H1 (cell line): ENCODE data around the gene PITX3. TPM values are rescaled to one million over a fixed set of nuclear protein-coding genes. Genes with fewer than 3 reads are reported as not detected.

Experiments used
- CTCF ChIA-PET: fragments of 300-600 bp; sonication (Branson Sonifier 250); formaldehyde crosslinking; loops from one replicate; lab custom pipeline; 2021; ENCODE audit not compliant: partially characterized antibody; lab: Charles Lee
- POLR2A ChIA-PET: fragments of 300-600 bp; sonication (Branson Sonifier 250); formaldehyde crosslinking; loops from one replicate; lab custom pipeline; 2021; ENCODE audit warnings: inconsistent platforms; ENCODE audit not compliant: partially characterized antibody; lab: Charles Lee
- DNase-seq, 2 experiments: peaks; one replicate each; pipeline versions ENCODE4 v3.0.0 to v3.0.0-alpha.2; 2010 to 2022; ENCODE audit warnings: low spot score in 2 of 2, low read depth in 1 of 2, mixed read lengths in 1 of 2
- FAIRE-seq: peaks from 2 replicates; lab custom pipeline; 2011; peaks lifted over from hg19 to GRCh38; lab: Jason Lieb, UNC
- H2AFZ ChIP-seq: 2 replicates; pipeline ENCODE4 v1.8.1; 2012; ENCODE audit warnings: low read length, inconsistent platforms
- H2AK5ac ChIP-seq: 2 replicates; pipeline ENCODE4 v1.6.1; 2013; ENCODE audit warnings: low read depth, low read length
- H2BK120ac ChIP-seq: replicated peaks from 2 replicates; pipeline ENCODE3; 2013; ENCODE audit warnings: low read depth, low read length, inconsistent platforms
- H2BK12ac ChIP-seq: 2 replicates; pipeline ENCODE4 v1.6.1; 2013; ENCODE audit warnings: low read depth, low read length
- H2BK15ac ChIP-seq: 2 replicates; pipeline ENCODE4 v1.6.1; 2013; ENCODE audit warnings: low read length
- H2BK20ac ChIP-seq: 2 replicates; pipeline ENCODE4 v1.6.1; 2013; ENCODE audit warnings: low read length
- H2BK5ac ChIP-seq: 2 replicates; pipeline ENCODE4 v1.6.1; 2013; ENCODE audit warnings: low read depth, low read length
- H3K14ac ChIP-seq: 2 replicates; pipeline ENCODE4 v1.6.1; 2013; ENCODE audit warnings: inconsistent platforms; ENCODE audit not compliant: insufficient read length
- H3K18ac ChIP-seq: 2 replicates; pipeline ENCODE4 v1.6.1; 2013; ENCODE audit warnings: low read length; ENCODE audit errors: extremely low read depth
- H3K23ac ChIP-seq: 2 replicates; pipeline ENCODE4 v1.6.1; 2013; ENCODE audit warnings: inconsistent platforms; ENCODE audit not compliant: insufficient read length
- H3K23me2 ChIP-seq: 2 replicates; pipeline ENCODE4 v1.6.1; 2013; ENCODE audit warnings: low read depth, low read length
- H3K27ac ChIP-seq: 2 replicates; pipeline ENCODE4 v1.6.1; 2011; ENCODE audit warnings: low read depth, low read length, inconsistent platforms
- H3K27me3 ChIP-seq, 4 experiments: replicated peaks in 1 of 4; 1 replicate in 1 of 4; 2 replicates in 3 of 4; pipeline versions ENCODE4 v1.6.1 to v1.8.1; 2011 to 2013; ENCODE audit warnings: low read length in 3 of 4, mild to moderate bottlenecking in 3 of 4, inconsistent platforms in 2 of 4, mixed read lengths in 2 of 4, moderate library complexity in 1 of 4; ENCODE audit not compliant: control insufficient read depth in 3 of 4, insufficient read depth in 3 of 4; ENCODE audit errors: extremely low read depth in 1 of 4
- H3K36me3 ChIP-seq, 4 experiments: 2 replicates each; pipeline versions ENCODE4 v1.6.1 to v1.8.1; 2011 to 2013; ENCODE audit warnings: mild to moderate bottlenecking in 4 of 4, low read length in 3 of 4, moderate library complexity in 2 of 4, control low read depth in 1 of 4, inconsistent platforms in 1 of 4; ENCODE audit not compliant: insufficient read depth in 4 of 4, control insufficient read depth in 2 of 4
- H3K4ac ChIP-seq: replicated peaks from 2 replicates; pipeline ENCODE3; 2013; ENCODE audit warnings: low read length, low read depth, mixed read lengths, inconsistent platforms; ENCODE audit not compliant: insufficient read length
- H3K4me1 ChIP-seq, 4 experiments: replicated peaks in 1 of 4; 1 replicate in 1 of 4; 2 replicates in 3 of 4; pipeline versions ENCODE4 v1.6.1 to v1.8.1; 2011 to 2013; ENCODE audit warnings: low read length in 3 of 4, inconsistent platforms in 2 of 4, mixed read lengths in 1 of 4; ENCODE audit not compliant: insufficient read depth in 4 of 4, control insufficient read depth in 3 of 4
- H3K4me2 ChIP-seq, 2 experiments: 2 replicates each; pipeline versions ENCODE4 v1.6.1 to v1.8.1; 2011 to 2013; ENCODE audit warnings: low read depth in 2 of 2, low read length in 2 of 2, control low read depth in 1 of 2, inconsistent platforms in 1 of 2, mild to moderate bottlenecking in 1 of 2; ENCODE audit not compliant: insufficient read depth in 1 of 2
- H3K4me3 ChIP-seq, 4 experiments: fragments of 200-600, 300-600 bp in 1 of 4; sonication (generic), shearing (Covaris generic), sonication (Bioruptor Twin) in 1 of 4; 2 replicates each; pipeline versions ENCODE4 v1.5.1 to v1.8.1; 2011 to 2016; ENCODE audit warnings: low read length in 4 of 4, low read depth in 3 of 4, control low read depth in 2 of 4, inconsistent platforms in 2 of 4, mild to moderate bottlenecking in 2 of 4, mixed read lengths in 1 of 4, moderate library complexity in 1 of 4; ENCODE audit not compliant: insufficient read depth in 2 of 4; ENCODE audit errors: extremely low read depth in 1 of 4
- H3K56ac ChIP-seq: replicated peaks from 2 replicates; pipeline ENCODE3; 2013; ENCODE audit warnings: low read depth, mild to moderate bottlenecking, mixed read lengths, low read length, inconsistent platforms; ENCODE audit not compliant: insufficient read length
- H3K79me1 ChIP-seq: 2 replicates; pipeline ENCODE4 v1.6.1; 2013; ENCODE audit warnings: low read depth, low read length, control low read depth
- H3K79me2 ChIP-seq, 2 experiments: 2 replicates each; pipeline versions ENCODE4 v1.6.1 to v1.8.1; 2012 to 2013; ENCODE audit warnings: low read length in 2 of 2, mild to moderate bottlenecking in 2 of 2, inconsistent platforms in 1 of 2; ENCODE audit not compliant: insufficient read depth in 2 of 2, control insufficient read depth in 1 of 2
- H3K9ac ChIP-seq, 4 experiments: replicated peaks in 1 of 4; 1 replicate in 1 of 4; 2 replicates in 3 of 4; pipeline versions ENCODE4 v1.6.1 to v1.8.1; 2011 to 2013; ENCODE audit warnings: low read depth in 3 of 4, low read length in 3 of 4, control low read depth in 2 of 4, mild to moderate bottlenecking in 2 of 4, moderate library complexity in 2 of 4, inconsistent platforms in 1 of 4; ENCODE audit errors: extremely low read depth in 1 of 4
- H3K9me3 ChIP-seq, 2 experiments: 2 replicates each; pipeline versions ENCODE4 v1.6.1 to v1.8.1; 2012 to 2013; ENCODE audit warnings: mild to moderate bottlenecking in 2 of 2, moderate library complexity in 2 of 2, control low read depth in 1 of 2, inconsistent platforms in 1 of 2, low read depth in 1 of 2, low read length in 1 of 2, mixed read lengths in 1 of 2; ENCODE audit not compliant: insufficient read depth in 2 of 2
- H4K20me1 ChIP-seq, 2 experiments: replicated peaks in 1 of 2; 2 replicates each; pipeline versions ENCODE3 to v1.8.1; 2011 to 2013; ENCODE audit warnings: inconsistent platforms in 2 of 2, low read length in 2 of 2, mild to moderate bottlenecking in 1 of 2; ENCODE audit not compliant: insufficient read depth in 2 of 2, control insufficient read depth in 1 of 2
- H4K5ac ChIP-seq: 2 replicates; pipeline ENCODE4 v1.6.1; 2013; ENCODE audit warnings: low read length, low read depth, mixed read lengths, inconsistent platforms; ENCODE audit not compliant: insufficient read length
- H4K8ac ChIP-seq: 2 replicates; pipeline ENCODE4 v1.8.0; 2013; ENCODE audit warnings: mild to moderate bottlenecking, moderate library complexity, low read length, inconsistent platforms; ENCODE audit not compliant: insufficient read depth; ENCODE audit errors: extremely low read depth
- H4K91ac ChIP-seq: replicated peaks from 2 replicates; pipeline ENCODE3; 2013; ENCODE audit warnings: low read length, mixed read lengths, inconsistent platforms; ENCODE audit not compliant: insufficient read length
- BACH1 ChIP-seq: IDR thresholded peaks from 2 replicates; pipeline ENCODE4 v1.6.1; 2012; ENCODE audit warnings: low read length, improper control_type of control experiment
- CEBPB ChIP-seq: IDR thresholded peaks from 2 replicates; pipeline ENCODE4 v1.6.1; 2012; ENCODE audit warnings: low read depth, low read length
- RAD21 ChIP-seq, 2 experiments: IDR thresholded peaks in 1 of 2; conservative IDR thresholded peaks in 1 of 2; 2 replicates each; pipeline ENCODE4 v1.6.1; 2011; ENCODE audit warnings: low read depth in 2 of 2, low read length in 2 of 2, improper control_type of control experiment in 1 of 2, inconsistent platforms in 1 of 2, mild to moderate bottlenecking in 1 of 2, moderate library complexity in 1 of 2
- SIX5 ChIP-seq: IDR thresholded peaks from 2 replicates; pipeline ENCODE4 v1.6.1; 2011; ENCODE audit warnings: mild to moderate bottlenecking, low read depth, low read length
- SP4 ChIP-seq: IDR thresholded peaks from 2 replicates; pipeline ENCODE4 v1.6.1; 2012; ENCODE audit warnings: low read length, inconsistent platforms
- SUZ12 ChIP-seq: fragments of 200-600 bp; sonication (generic); IDR thresholded peaks from 2 replicates; pipeline ENCODE4 v1.6.1; 2012; ENCODE audit warnings: mild to moderate bottlenecking, inconsistent platforms, low read length, moderate library complexity, mixed read lengths
- TAF1 ChIP-seq: IDR thresholded peaks from 2 replicates; pipeline ENCODE4 v1.6.1; 2011; ENCODE audit warnings: mild to moderate bottlenecking, low read depth, low read length
- TCF12 ChIP-seq: IDR thresholded peaks from 2 replicates; pipeline ENCODE4 v1.6.1; 2011; ENCODE audit warnings: low read depth, mild to moderate bottlenecking, low read length
- WGBS, 2 experiments: shearing (Covaris generic) in 1 of 2; methylation state at CpG; one replicate each; pipeline versions ENCODE4 v1.1.6 to v1.1.7; 2013 to 2015; ENCODE audit warnings: low lambda C conversion rate in 2 of 2, mixed read lengths in 2 of 2, inconsistent platforms in 1 of 2, low coverage in 1 of 2, missing lambda C conversion rate in 1 of 2; ENCODE audit not compliant: insufficient replicate concordance in 2 of 2, insufficient coverage in 1 of 2, insufficient read length in 1 of 2; ENCODE audit errors: extremely low coverage in 1 of 2, missing lambda C conversion rate in 1 of 2; 5-methylcytosine and 5-hydroxymethylcytosine counted together
- polyA plus RNA-seq, 7 experiments: library from polyadenylated mRNA; depleted of rRNA in 3 of 7; stranded (reverse) in 5 of 7; unstranded in 2 of 7; fragments of >200 nt in 5 of 7; fragments of 200-250 nt in 2 of 7; gene quantifications; 1 replicate in 5 of 7; 2 replicates in 1 of 7; 4 replicates in 1 of 7; pipeline versions ENCODE4 v1.2.1 to v1.2.3, GENCODE V29; 2011 to 2013; ENCODE audit warnings: missing spikeins in 2 of 7, mixed read lengths in 2 of 7
- total RNA-seq: library from RNA; stranded (reverse); fragmentation: NEBNext Ultra II Directional; extraction: Animal tissue kit (Norgen Biotek cat#: 25700); gene quantifications from 2 replicates; pipeline ENCODE4 v1.2.1, GENCODE V29; 2021

Gene PITX3
- total and polyA plus RNA-seq, 2 of the 8 experiments (the other 6 are each of a cell fraction or from before 2014, with no cell fraction given) = 0.18 to 0.41 TPM

- no peaks in the 10 kb centered on the region for H3K27me3 ChIP-seq
- no peak overlapping the region for H3K4me3 ChIP-seq
- no peak overlapping the region for H4K91ac ChIP-seq
- H3K56ac ChIP-seq = no peak overlapping the region
- no peak overlapping the region for H2AK5ac ChIP-seq
- H3K79me2 ChIP-seq = no peaks in the 10 kb centered on the region
- H2BK12ac ChIP-seq = no peak overlapping the region
- no peak overlapping the region for H3K4me2 ChIP-seq
- no peak overlapping the region for H3K23ac ChIP-seq
- TF ChIP-seq SUZ12 (no peak), RAD21 (IDR thresholded peaks at IDR 0.05 in 1 of 2, conservative IDR thresholded peaks at IDR 0.05 in 1 of 2; ENCODE audit: low read depth in 2 of 2, low read length in 2 of 2) (no peak), CEBPB (no peak), TAF1 (no peak), TCF12 (no peak), SP4 (no peak), BACH1 (no peak), SIX5 (no peak)
- DNase-seq (no peak), FAIRE-seq (no peak)
- ChIA-PET CTCF (interaction anchor here (0.6 to 2.1 kb wide), 5 partner anchors 12 to 570 kb away, joined by 3 to 6 read pairs (median 3); partner anchors contain the start of gene PITX3), POLR2A (no interaction called here)
- peaks cover 0 to 8% of the 10 kb centered on the region in 2 experiments for H4K20me1 ChIP-seq
- H2BK20ac ChIP-seq = no peak overlapping the region
- 100% methylated on average over 2 of the region's 2 CpGs; no CpG with 5 or more reads in 1 of the 2 experiments for WGBS, 2 experiments
- peaks cover 2% of the 10 kb centered on the region; the same call in 1 of the 2 replicates for H3K79me1 ChIP-seq
- no peak overlapping the region for H2BK15ac ChIP-seq
- H2BK5ac ChIP-seq = no peak overlapping the region
- no peaks in the 10 kb centered on the region for H3K4me1 ChIP-seq
- no peak overlapping the region for H4K8ac ChIP-seq
- H3K36me3 ChIP-seq = no peaks in the 10 kb centered on the region
- no peak overlapping the region for H2BK120ac ChIP-seq
- H3K14ac ChIP-seq = no peak overlapping the region
- no peak overlapping the region for H3K27ac ChIP-seq
- H3K23me2 ChIP-seq = no peaks in the 10 kb centered on the region
- no peak overlapping the region for H2AFZ ChIP-seq
- H3K9ac ChIP-seq = no peak overlapping the region
- no peak overlapping the region for H3K4ac ChIP-seq
- no peaks in the 10 kb centered on the region for H3K9me3 ChIP-seq
- no peak overlapping the region for H4K5ac ChIP-seq
- no peak overlapping the region for H3K18ac ChIP-seq
These were observed 48.0 kb upstream of the PITX3 start for GRCh38 chr10:102289356-102289755.
